ENCODE measurements around the gene LYZL1. TPM values are rescaled to one million over a fixed set of nuclear protein-coding genes. Genes with fewer than 3 reads are reported as not detected.

LYZL1 gene
- total and polyA plus RNA-seq, 2 of the 8 experiments (the other 6 are each of a cell fraction or from before 2014, with no cell fraction given) = not detected

- TF ChIP-seq CHD7 (IDR thresholded peaks at IDR 0.05; ENCODE audit: insufficient replicate concordance, low read length) = no peak
- no peak for TF ChIP-seq SIRT6 (IDR thresholded peaks at IDR 0.05; ENCODE audit: low read length)
- TF ChIP-seq SP2 (IDR thresholded peaks at IDR 0.05; ENCODE audit: low read length) = no peak
- TF ChIP-seq TEAD4 (IDR thresholded peaks at IDR 0.05; ENCODE audit: low read depth, low read length) = no peak
- no peak for TF ChIP-seq E2F6 (IDR thresholded peaks at IDR 0.05)
- TF ChIP-seq EGR1 (IDR thresholded peaks at IDR 0.05; ENCODE audit: borderline replicate concordance, low read depth, low read length) = no peak
- no peak for TF ChIP-seq NRF1 (IDR thresholded peaks at IDR 0.05; ENCODE audit: low read depth, low read length)
- no peak for TF ChIP-seq POLR2AphosphoS5 (IDR thresholded peaks at IDR 0.05; ENCODE audit: low read depth, low read length)
- TF ChIP-seq TCF12 (IDR thresholded peaks at IDR 0.05; ENCODE audit: low read depth, low read length) = no peak
Measured at GRCh38 chr10:29353305-29353704, 64.4 kb downstream of the LYZL1 start (continued).

All from H1 (cell line).